HG03457 (cell line): ENCODE results near the gene ADAMTS12.
"Not testable (repeated sequence)": the region's sequence is repeated elsewhere in the genome, so short reads cannot be mapped to it uniquely, and the experiment has no call there.

Experiments
- ATAC-seq: cut with Tn5 transposase; IDR thresholded peaks from one replicate; pipeline ENCODE4 v1.9.1; 2021; ENCODE audit warnings: moderate number of reproducible peaks; ENCODE audit not compliant: unreplicated experiment

The ADAMTS12 gene

GRCh38 chr5:33891788-33892619, at the start of gene ADAMTS12:
Gene ADAMTS12, minus strand, starts transcription at chr5:33891990. Its CDS starts 134 bp downstream, at chr5:33891856.
- ATAC-seq, result no peak

GRCh38 chr5:33941090-33941489, 49.3 kb upstream of the ADAMTS12 start:
- ATAC-seq, result no peak

- ATAC-seq, result no peak
Measured at GRCh38 chr5:33939556-33940262, 47.9 kb upstream of the ADAMTS12 start.

- no peak for ATAC-seq
Measured at GRCh38 chr5:33938881-33939280, 47.1 kb upstream of the ADAMTS12 start.

GRCh38 chr5:33938507-33938796, 46.7 kb upstream of the ADAMTS12 start:
- ATAC-seq, result no peak

GRCh38 chr5:33937707-33938506, 46.1 kb upstream of the ADAMTS12 start:
- ATAC-seq, result no peak

- no peak for ATAC-seq
Measured at GRCh38 chr5:33937017-33937706, 45.4 kb upstream of the ADAMTS12 start.

GRCh38 chr5:33936381-33937016, 44.7 kb upstream of the ADAMTS12 start, which contains the start of gene RXFP3:
Gene RXFP3, plus strand, starts transcription at chr5:33936386. Its CDS starts 355 bp downstream, at chr5:33936741.
- ATAC-seq, result no peak

- no peak for ATAC-seq
Measured at GRCh38 chr5:33936004-33936380, 44.2 kb upstream of the ADAMTS12 start.

GRCh38 chr5:33934176-33934575, 42.4 kb upstream of the ADAMTS12 start:
- peak; percentile 13 for ATAC-seq

- ATAC-seq, result peak; percentile 82
Measured at GRCh38 chr5:33933723-33934169, 42.0 kb upstream of the ADAMTS12 start.

GRCh38 chr5:33931136-33931535, 39.3 kb upstream of the ADAMTS12 start:
- ATAC-seq, result no peak

- no peak for ATAC-seq
Measured at GRCh38 chr5:33929925-33930690, 38.3 kb upstream of the ADAMTS12 start.

GRCh38 chr5:33928283-33928682, 36.5 kb upstream of the ADAMTS12 start:
- ATAC-seq, result no peak

GRCh38 chr5:33927685-33928084, 35.9 kb upstream of the ADAMTS12 start:
- ATAC-seq, result no peak

GRCh38 chr5:33925278-33925677, 33.5 kb upstream of the ADAMTS12 start:
- no peak for ATAC-seq

- no peak for ATAC-seq
Measured at GRCh38 chr5:33921002-33921401, 29.2 kb upstream of the ADAMTS12 start.

GRCh38 chr5:33914844-33915243, 23.1 kb upstream of the ADAMTS12 start:
- ATAC-seq, result not testable (repeated sequence)

- ATAC-seq, result not testable (repeated sequence)
Measured at GRCh38 chr5:33906248-33906647, 14.5 kb upstream of the ADAMTS12 start.

GRCh38 chr5:33905381-33905780, 13.6 kb upstream of the ADAMTS12 start:
- no peak for ATAC-seq
